Naive thymus-derived CD4-positive, alpha-beta T cell (primary cell): ENCODE measurements around the gene AP2A2. TPM values are rescaled to one million over a fixed set of nuclear protein-coding genes. Genes with fewer than 3 reads are reported as not detected.

Experiments used
- ATAC-seq: fragments of 150-1000 bp; cut with Tn5 transposase; 2 replicates; pipeline ENCODE4 v1.10.0; 2021; ENCODE audit warnings: mild to moderate bottlenecking, moderate library complexity
- CTCF ChIA-PET: fragments of 350-600 bp; sonication (Branson Sonifier 250); formaldehyde crosslinking; loops from one replicate; lab custom pipeline; 2021; ENCODE audit warnings: antibody characterized with exemption; lab: Charles Lee
- POLR2A ChIA-PET: fragments of 350-600 bp; sonication (Branson Sonifier 250); formaldehyde crosslinking; loops from one replicate; lab custom pipeline; 2021; ENCODE audit warnings: antibody characterized with exemption, inconsistent platforms; lab: Charles Lee
- DNase-seq, 9 donors: peaks; one replicate each; pipeline versions ENCODE4 v3.0.0 to v3.0.0-alpha.2; 2020 to 2022; ENCODE audit warnings: mixed read lengths in 1 of 9
- H3K27ac ChIP-seq: one replicate; pipeline ENCODE4 v1.7.0; 2013; ENCODE audit warnings: mild to moderate bottlenecking, low read depth, low read length, moderate library complexity
- H3K27me3 ChIP-seq, 2 donors: one replicate each; pipeline ENCODE4 v1.7.0; 2013; ENCODE audit warnings: low read length in 2 of 2, mild to moderate bottlenecking in 2 of 2, moderate library complexity in 2 of 2; ENCODE audit not compliant: control insufficient read depth in 2 of 2, insufficient read depth in 2 of 2
- H3K36me3 ChIP-seq, 3 experiments: 1 replicate in 2 of 3; 2 replicates in 1 of 3; pipeline ENCODE4 v1.7.0; 2013; ENCODE audit warnings: low read length in 3 of 3, mild to moderate bottlenecking in 3 of 3, moderate library complexity in 1 of 3; ENCODE audit not compliant: insufficient read depth in 3 of 3, control insufficient read depth in 2 of 3
- H3K4me1 ChIP-seq, 2 donors: one replicate each; pipeline ENCODE4 v1.7.0; 2013; ENCODE audit warnings: low read length in 2 of 2, mild to moderate bottlenecking in 2 of 2, moderate library complexity in 1 of 2; ENCODE audit not compliant: control insufficient read depth in 2 of 2, insufficient read depth in 2 of 2
- H3K4me3 ChIP-seq: 2 replicates; pipeline ENCODE4 v1.7.0; 2013; ENCODE audit warnings: mild to moderate bottlenecking, low read length
- H3K9me3 ChIP-seq, 3 experiments: 1 replicate in 2 of 3; 2 replicates in 1 of 3; pipeline ENCODE4 v1.7.0; 2013; ENCODE audit warnings: low read length in 3 of 3; ENCODE audit not compliant: control insufficient read depth in 2 of 3
- H3K27ac Mint-ChIP-seq, 9 donors: one replicate each; pipeline ENCODE4 v1.8.0; 2020 to 2022; ENCODE audit warnings: mixed read lengths in 9 of 9, mild to moderate bottlenecking in 8 of 9, moderate library complexity in 5 of 9, inconsistent platforms in 2 of 9
- H3K27me3 Mint-ChIP-seq, 5 donors: one replicate each; pipeline ENCODE4 v1.8.0; 2021 to 2022; ENCODE audit warnings: mixed read lengths in 5 of 5, mild to moderate bottlenecking in 1 of 5
- H3K36me3 Mint-ChIP-seq, 5 donors: one replicate each; pipeline ENCODE4 v1.8.0; 2020 to 2022; ENCODE audit warnings: mixed read lengths in 5 of 5, mild to moderate bottlenecking in 3 of 5, inconsistent platforms in 1 of 5
- H3K4me1 Mint-ChIP-seq, 7 donors: one replicate each; pipeline ENCODE4 v1.8.0; 2020 to 2022; ENCODE audit warnings: mixed read lengths in 7 of 7, mild to moderate bottlenecking in 3 of 7, inconsistent platforms in 1 of 7
- H3K4me3 Mint-ChIP-seq, 10 donors: one replicate each; pipeline ENCODE4 v1.8.0; 2020 to 2022; ENCODE audit warnings: mild to moderate bottlenecking in 10 of 10, mixed read lengths in 10 of 10, moderate library complexity in 6 of 10, inconsistent platforms in 2 of 10
- H3K9me3 Mint-ChIP-seq, 11 donors: one replicate each; pipeline ENCODE4 v1.8.0; 2020 to 2022; ENCODE audit warnings: mixed read lengths in 11 of 11, mild to moderate bottlenecking in 4 of 11, inconsistent platforms in 1 of 11, moderate library complexity in 1 of 11
- intact Hi-C, 2 donors: fragments of 100-400 bp; cut with micrococcal nuclease; formaldehyde crosslinking; loops; one replicate each; pipeline ENCODE4 v1.15.1; 2023
- polyA plus RNA-seq, 2 donors: library from polyadenylated mRNA; unstranded; fragments of 300-500 nt; fragmentation: Illumina TruSeq; gene quantifications; one replicate each; pipeline ENCODE4 v1.2.3, GENCODE V29; 2021
- total RNA-seq, 6 experiments: library from RNA in 5 of 6; stranded (reverse) in 5 of 6; gene quantifications; 1 replicate in 5 of 6; 2 replicates in 1 of 6; pipeline ENCODE4 v1.2.3 and lab custom pipeline; 2021 to 2026

AP2A2 gene
- total and polyA plus RNA-seq, 7 experiments from 2014 or later: 8.7 to 93.3 (median 79.3) TPM

DNA sequence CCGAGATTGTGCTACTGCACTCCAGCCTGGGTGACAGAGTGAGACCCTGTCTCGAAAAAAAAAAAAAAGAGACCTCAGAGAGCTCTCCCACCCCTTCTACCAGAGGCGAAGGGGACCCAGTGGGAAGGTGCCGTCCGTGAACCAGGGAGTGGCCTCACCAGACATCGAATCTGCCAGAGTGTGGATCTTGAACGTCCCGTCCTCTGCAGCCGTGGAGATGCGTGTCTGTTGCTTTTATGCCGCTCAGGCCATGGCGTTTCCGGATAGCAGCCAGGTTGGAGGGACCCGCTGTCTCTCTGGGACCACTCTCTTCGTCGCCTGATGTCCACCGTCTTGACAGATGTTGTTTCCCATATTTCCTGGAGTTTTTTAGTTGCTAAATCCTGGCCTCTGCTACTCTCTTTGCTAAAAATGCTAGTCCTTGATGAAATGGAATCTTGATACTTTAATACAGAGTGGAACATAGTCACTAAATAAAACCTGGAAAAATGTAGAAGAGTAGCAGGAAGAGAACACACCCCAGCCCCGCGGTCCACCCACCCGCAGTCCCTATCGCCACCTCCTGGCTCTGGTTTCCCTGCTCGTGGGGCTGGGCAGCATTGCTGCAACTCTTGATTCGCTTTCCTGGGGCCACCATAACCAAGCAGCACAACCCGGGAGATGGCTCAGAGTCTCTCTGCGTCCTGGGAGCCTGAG, 122.9 kb downstream of the AP2A2 start:
- Mint-ChIP-seq H3K4me3 (no peak overlapping the region), H3K9me3 (no peaks in the 10 kb centered on the region), H3K27me3 (peaks cover 0 to 11% (median 9%) of the 10 kb centered on the region in 5 donors), H3K27ac (no peak overlapping the region), H3K4me1 (peaks cover 0 to 5% (median 0%) of the 10 kb centered on the region in 7 donors), H3K36me3 (peaks cover 0 to 3% (median 0%) of the 10 kb centered on the region in 5 donors)
- ChIA-PET POLR2A (no interaction called here), CTCF (interaction anchor here (0.6 kb wide), 1 partner anchor 532 kb away, joined by 3 read pairs; no protein-coding TSS in a partner anchor)
- no peak for ATAC-seq
- Histone ChIP-seq H3K9me3 (no peaks in the 10 kb centered on the region), H3K27ac (no peak overlapping the region), H3K4me1 (no peaks in the 10 kb centered on the region), H3K4me3 (no peak overlapping the region), H3K36me3 (no peaks in the 10 kb centered on the region), H3K27me3 (peaks cover 0 to 5% of the 10 kb centered on the region in 2 donors)
- no peak for DNase-seq
- intact Hi-C loops: no loop called here

DNA sequence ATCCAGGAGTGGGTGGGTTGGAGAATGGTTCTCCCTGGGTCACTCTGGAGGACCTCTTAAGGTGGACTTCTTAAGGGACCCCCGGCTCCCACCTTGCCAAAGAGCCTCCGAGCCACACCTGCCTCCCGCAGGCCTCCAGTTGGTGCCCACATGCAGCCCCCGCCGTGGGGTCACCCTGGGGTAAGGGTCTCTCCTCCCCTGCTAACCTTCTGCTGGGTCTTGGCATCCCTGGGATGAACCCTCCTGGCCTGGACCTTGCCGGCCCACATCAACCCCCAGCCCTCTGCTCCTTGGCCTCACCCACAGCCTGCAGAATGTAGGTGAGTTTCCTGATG, 123.4 kb downstream of the AP2A2 start:
- Mint-ChIP-seq H3K4me1 (peaks cover 0 to 5% (median 0%) of the 10 kb centered on the region in 7 donors), H3K4me3 (no peak overlapping the region), H3K27ac (no peak overlapping the region), H3K9me3 (no peaks in the 10 kb centered on the region), H3K36me3 (peaks cover 0 to 3% (median 0%) of the 10 kb centered on the region in 5 donors), H3K27me3 (peaks cover 0 to 11% (median 9%) of the 10 kb centered on the region in 5 donors)
- Histone ChIP-seq H3K4me3 (no peak overlapping the region), H3K36me3 (no peaks in the 10 kb centered on the region), H3K27me3 (peaks cover 0 to 5% of the 10 kb centered on the region in 2 donors), H3K27ac (no peak overlapping the region), H3K9me3 (no peaks in the 10 kb centered on the region), H3K4me1 (no peaks in the 10 kb centered on the region)
- ChIA-PET CTCF (interaction anchor here (3.4 kb wide), 1 partner anchor 201 kb away, joined by 19 read pairs; no protein-coding TSS in a partner anchor), POLR2A (no interaction called here)
- DNase-seq (no peak), ATAC-seq (no peak)
- intact Hi-C loops: no loop called here

DNA sequence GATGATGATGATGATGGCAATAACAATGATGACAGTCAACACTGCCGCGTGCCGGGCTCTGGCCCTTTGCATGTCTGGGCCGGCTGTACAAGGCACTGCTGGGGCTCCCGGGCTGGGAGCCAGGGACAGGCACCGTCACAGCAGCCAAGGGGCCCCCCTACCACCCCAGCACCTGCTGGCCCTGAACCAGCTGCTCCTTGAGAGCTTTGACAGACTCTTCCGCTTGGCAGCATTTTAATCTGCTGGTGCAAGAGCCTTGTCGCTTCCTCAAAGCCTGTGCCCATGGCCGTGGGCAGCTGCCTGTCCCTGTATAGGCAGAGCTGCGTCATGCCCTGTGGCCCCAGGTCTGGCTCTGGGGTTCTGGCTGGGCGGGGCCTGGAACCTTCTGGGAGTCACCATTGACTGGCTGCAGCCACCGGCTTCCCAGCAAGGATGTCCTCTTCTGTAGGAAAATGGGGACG, 123.8 kb downstream of the AP2A2 start:
- peaks cover 0 to 5% (median 0%) of the 10 kb centered on the region in 7 donors for H3K4me1 Mint-ChIP-seq
- Histone ChIP-seq H3K27ac (no peak overlapping the region), H3K9me3 (no peaks in the 10 kb centered on the region), H3K36me3 (no peaks in the 10 kb centered on the region), H3K27me3 (peaks cover 0 to 5% of the 10 kb centered on the region in 2 donors), H3K4me3 (no peak overlapping the region), H3K4me1 (no peaks in the 10 kb centered on the region)
- H3K36me3 Mint-ChIP-seq: peaks cover 0 to 3% (median 0%) of the 10 kb centered on the region in 5 donors
- H3K4me3 Mint-ChIP-seq: no peak overlapping the region
- ATAC-seq (no peak), DNase-seq (no peak)
- no peak overlapping the region for H3K27ac Mint-ChIP-seq
- peaks cover 0 to 11% (median 9%) of the 10 kb centered on the region in 5 donors for H3K27me3 Mint-ChIP-seq
- CTCF ChIA-PET: interaction anchor here (3.4 kb wide), 1 partner anchor 201 kb away, joined by 19 read pairs; no protein-coding TSS in a partner anchor
- no peaks in the 10 kb centered on the region for H3K9me3 Mint-ChIP-seq
- POLR2A ChIA-PET: interaction anchor here (0.5 kb wide), 1 partner anchor 239 kb away, joined by 5 read pairs; no protein-coding TSS in a partner anchor
- intact Hi-C loops: no loop called here

DNA sequence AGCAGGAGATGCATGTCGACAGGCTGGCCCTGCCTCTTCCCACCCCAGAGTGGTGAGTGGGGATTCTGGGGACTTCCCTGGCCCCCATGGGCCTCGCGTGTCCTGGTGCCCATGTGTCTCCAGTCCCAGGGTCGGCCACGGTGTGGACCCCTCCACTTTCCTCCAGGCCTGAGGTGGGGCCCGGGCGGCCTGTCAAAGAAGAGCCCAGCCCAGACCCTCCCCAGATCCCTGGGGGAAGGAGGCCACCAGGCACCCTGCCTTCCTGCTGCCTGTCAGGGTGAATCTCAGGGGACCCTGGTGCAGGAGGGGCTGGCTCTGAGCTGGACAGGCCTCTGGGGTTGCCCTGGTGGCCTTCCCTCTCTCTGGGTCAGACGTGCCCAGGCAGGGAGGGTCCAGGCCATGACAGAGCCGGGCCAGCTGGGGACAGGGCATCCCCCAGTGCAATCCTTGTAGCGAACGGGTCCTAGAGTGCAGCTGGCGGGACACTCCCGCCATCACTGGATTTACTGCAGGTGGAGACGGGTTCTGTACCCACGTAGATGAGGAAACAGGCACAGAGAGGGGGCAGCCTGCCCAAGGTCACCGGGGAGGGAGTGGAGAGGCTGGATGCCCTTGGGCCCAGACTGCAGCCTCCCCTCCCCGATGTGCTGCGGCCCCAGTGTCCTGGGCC, 124.4 kb downstream of the AP2A2 start:
- no peaks in the 10 kb centered on the region for H3K9me3 ChIP-seq
- no peak for ATAC-seq
- H3K27me3 ChIP-seq: peaks cover 0 to 5% of the 10 kb centered on the region in 2 donors
- peaks cover 0 to 5% (median 0%) of the 10 kb centered on the region in 7 donors for H3K4me1 Mint-ChIP-seq
- DNase-seq: no peak
- H3K27ac ChIP-seq: no peak overlapping the region
- no peaks in the 10 kb centered on the region for H3K36me3 ChIP-seq
- CTCF ChIA-PET: interaction anchor here (3.4 kb wide), 1 partner anchor 202 kb away, joined by 19 read pairs; no protein-coding TSS in a partner anchor
- POLR2A ChIA-PET: interaction anchor here (0.5 kb wide), 1 partner anchor 239 kb away, joined by 5 read pairs; no protein-coding TSS in a partner anchor
- H3K4me1 ChIP-seq: no peaks in the 10 kb centered on the region
- intact Hi-C loops: loop anchor here in 1 of 2 donors (5.0 kb wide), 1 partner anchor 323 kb away; no protein-coding TSS in a partner anchor
- H3K4me3 ChIP-seq: no peak overlapping the region
- H3K27me3 Mint-ChIP-seq: peaks cover 0 to 11% (median 5%) of the 10 kb centered on the region in 5 donors
- H3K36me3 Mint-ChIP-seq: peaks cover 0 to 3% (median 0%) of the 10 kb centered on the region in 5 donors
- H3K4me3 Mint-ChIP-seq: no peak overlapping the region
- H3K27ac Mint-ChIP-seq: peak overlapping the region in 1 of 9 donors; percentile 80
- no peaks in the 10 kb centered on the region for H3K9me3 Mint-ChIP-seq

DNA sequence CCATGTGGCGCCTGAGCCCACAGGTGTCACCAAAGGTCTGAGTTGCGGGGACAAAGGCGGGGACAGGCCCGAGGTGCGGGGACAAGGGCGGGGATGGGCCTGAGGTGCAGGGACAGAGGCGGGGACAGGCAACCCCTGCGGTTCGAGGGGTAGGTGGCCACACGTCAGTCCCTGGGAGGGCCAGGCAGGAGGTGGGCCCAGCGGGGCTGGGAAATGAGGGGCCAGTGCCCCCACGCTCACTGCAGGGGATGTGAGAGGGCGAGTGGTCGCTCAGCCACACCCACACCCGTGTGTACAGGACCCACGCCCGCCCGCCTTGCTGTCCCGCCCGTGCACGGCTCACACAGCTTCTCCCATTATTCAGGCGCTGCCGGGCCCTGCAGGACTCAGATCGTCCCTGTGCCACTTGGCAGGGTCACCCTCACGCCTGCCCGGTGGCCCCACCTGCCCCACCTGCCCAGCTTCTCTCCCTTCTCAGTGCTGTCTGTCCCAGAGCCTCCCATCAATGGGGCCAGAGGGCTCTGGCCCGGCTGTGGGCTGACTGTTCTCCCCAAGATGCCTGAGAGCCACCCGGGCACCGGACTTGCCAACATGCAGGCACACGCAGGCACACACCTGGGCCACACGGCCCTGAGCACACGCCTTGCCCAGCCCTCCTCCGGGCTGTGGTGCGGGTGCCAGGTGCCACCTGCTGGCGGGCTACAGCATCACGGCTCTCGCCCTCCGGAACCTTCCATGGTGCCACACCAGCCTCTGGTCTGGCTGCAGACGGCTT, 125.1 kb downstream of the AP2A2 start:
- Histone ChIP-seq H3K4me1 (no peaks in the 10 kb centered on the region), H3K9me3 (no peaks in the 10 kb centered on the region), H3K27ac (no peak overlapping the region), H3K27me3 (peaks cover 0 to 5% of the 10 kb centered on the region in 2 donors), H3K36me3 (no peaks in the 10 kb centered on the region), H3K4me3 (no peak overlapping the region)
- ATAC-seq: peak; percentile 95
- peaks cover 0 to 3% (median 0%) of the 10 kb centered on the region in 5 donors for H3K36me3 Mint-ChIP-seq
- ChIA-PET POLR2A (interaction anchor here (1.5 kb wide), 1 partner anchor 205 kb away, joined by 3 read pairs; no protein-coding TSS in a partner anchor), CTCF (interaction anchor here (0.8 to 3.4 kb wide), 2 partner anchors 202 to 207 kb away, joined by 3 to 19 read pairs; no protein-coding TSS in a partner anchor)
- H3K9me3 Mint-ChIP-seq: no peaks in the 10 kb centered on the region
- H3K4me1 Mint-ChIP-seq: peaks cover 0 to 5% (median 0%) of the 10 kb centered on the region in 7 donors
- peak; percentile 54 to 78 (median 68) for DNase-seq
- H3K4me3 Mint-ChIP-seq: no peak overlapping the region
- peaks cover 0 to 11% (median 4%) of the 10 kb centered on the region in 5 donors for H3K27me3 Mint-ChIP-seq
- no peak overlapping the region for H3K27ac Mint-ChIP-seq
- intact Hi-C loops: loop anchor here (1.0 to 5.0 kb wide), 6 partner anchors 125 to 323 kb away; partner anchors contain the start of genes AP2A2 (in 2 of the 2), CHID1 (in 1 of the 2) and RPLP2 (in 1 of the 2)
